ENCODE results near the gene IL26. TPM values are rescaled to one million over a fixed set of nuclear protein-coding genes. Genes with fewer than 3 reads are reported as not detected.

Gene IL26
- total RNA-seq, 6 donors from 2014 or later: not detected

GRCh38 chr12:68261896-68262295 lies 36.3 kb upstream of the IL26 start:
- H3K27me3 ChIP-seq: no peaks in the 10 kb centered on the region
- no peak overlapping the region for H3K4me3 ChIP-seq
- DNase-seq: no peak
- ATAC-seq (ENCODE audit: low FRiP score in 2 of 2): no peak
- no peaks in the 10 kb centered on the region for H3K9me3 ChIP-seq
- TF ChIP-seq EP300 (IDR thresholded peaks at IDR 0.05): no peak
- TF ChIP-seq CTCF (IDR thresholded peaks at IDR 0.05): no peak
- no peak for TF ChIP-seq POLR2AphosphoS5 (IDR thresholded peaks at IDR 0.05)
- no peak for TF ChIP-seq POLR2A (IDR thresholded peaks at IDR 0.05)
- H3K27ac ChIP-seq: no peak overlapping the region
- no peaks in the 10 kb centered on the region for H3K36me3 ChIP-seq
- no peaks in the 10 kb centered on the region for H3K4me1 ChIP-seq

GRCh38 chr12:68260153-68260552 lies 34.5 kb upstream of the IL26 start:
- no peak for TF ChIP-seq CTCF (IDR thresholded peaks at IDR 0.05)
- no peak for TF ChIP-seq POLR2A (IDR thresholded peaks at IDR 0.05)
- TF ChIP-seq POLR2AphosphoS5 (IDR thresholded peaks at IDR 0.05): no peak
- TF ChIP-seq EP300 (IDR thresholded peaks at IDR 0.05): no peak
- WGBS, 2 donors: 74 to 83% methylated on average over 3 of the region's 3 CpGs
- no peaks in the 10 kb centered on the region for H3K4me1 ChIP-seq
- H3K36me3 ChIP-seq: no peaks in the 10 kb centered on the region
- H3K4me3 ChIP-seq: no peak overlapping the region
- H3K27me3 ChIP-seq: no peaks in the 10 kb centered on the region
- no peak for ATAC-seq (ENCODE audit: low FRiP score in 2 of 2)
- no peak overlapping the region for H3K27ac ChIP-seq
- no peak for DNase-seq
- H3K9me3 ChIP-seq: no peaks in the 10 kb centered on the region

- Histone ChIP-seq H3K4me3 (no peak overlapping the region), H3K4me1 (no peaks in the 10 kb centered on the region), H3K27me3 (no peaks in the 10 kb centered on the region), H3K9me3 (no peaks in the 10 kb centered on the region), H3K36me3 (no peaks in the 10 kb centered on the region), H3K27ac (no peak overlapping the region)
- WGBS, 2 donors: 69 to 70% methylated on average over 3 of the region's 3 CpGs
- DNase-seq: no peak
- no peak for TF ChIP-seq EP300 (IDR thresholded peaks at IDR 0.05)
- TF ChIP-seq POLR2AphosphoS5 (IDR thresholded peaks at IDR 0.05): no peak
- no peak for TF ChIP-seq CTCF (IDR thresholded peaks at IDR 0.05)
- TF ChIP-seq POLR2A (IDR thresholded peaks at IDR 0.05): no peak
- ATAC-seq (ENCODE audit: low FRiP score in 2 of 2): no peak
These were observed 33.8 kb upstream of the IL26 start for GRCh38 chr12:68259318-68259940.

- H3K27me3 ChIP-seq: no peaks in the 10 kb centered on the region
- no peaks in the 10 kb centered on the region for H3K36me3 ChIP-seq
- 88 to 92% methylated on average over 7 of the region's 7 CpGs for WGBS, 2 donors
- no peak within 1 kb of the TSS for H3K27ac ChIP-seq
- H3K9me3 ChIP-seq: no peaks in the 10 kb centered on the region
- ATAC-seq (ENCODE audit: low FRiP score in 2 of 2) (no peak), DNase-seq (no peak)
- TF ChIP-seq POLR2A (IDR thresholded peaks at IDR 0.05): no peak
- no peak for TF ChIP-seq CTCF (IDR thresholded peaks at IDR 0.05)
- TF ChIP-seq EP300 (IDR thresholded peaks at IDR 0.05): no peak
- no peak for TF ChIP-seq POLR2AphosphoS5 (IDR thresholded peaks at IDR 0.05)
- no peaks in the 10 kb centered on the region for H3K4me1 ChIP-seq
- no peak within 1 kb of the TSS for H3K4me3 ChIP-seq
These were observed 27.9 kb upstream of the IL26 start, which contains the start of gene IL22 for GRCh38 chr12:68253504-68253903. TSS of gene IL22 (minus strand) at chr12:68253604. CDS start at chr12:68253448, 156 bp downstream.

GRCh38 chr12:68252077-68252476 lies 26.5 kb upstream of the IL26 start:
- no peak overlapping the region for H3K4me3 ChIP-seq
- TF ChIP-seq EP300 (IDR thresholded peaks at IDR 0.05): no peak
- no peak for TF ChIP-seq CTCF (IDR thresholded peaks at IDR 0.05)
- TF ChIP-seq POLR2AphosphoS5 (IDR thresholded peaks at IDR 0.05): no peak
- no peak for TF ChIP-seq POLR2A (IDR thresholded peaks at IDR 0.05)
- no peaks in the 10 kb centered on the region for H3K4me1 ChIP-seq
- H3K36me3 ChIP-seq: no peaks in the 10 kb centered on the region
- ATAC-seq (ENCODE audit: low FRiP score in 2 of 2): no peak
- DNase-seq: no peak
- H3K9me3 ChIP-seq: no peaks in the 10 kb centered on the region
- WGBS, 2 donors: 88 to 97% methylated on average over 5 of the region's 5 CpGs
- H3K27me3 ChIP-seq: no peaks in the 10 kb centered on the region
- H3K27ac ChIP-seq: no peak overlapping the region

Data from upper lobe of left lung (tissue), 6 donors.